A549 treated with CORT108297 at 1 μM for 4 hours (cell line): ENCODE data around the gene MCF2. TPM values are rescaled to one million over a fixed set of nuclear protein-coding genes. Genes with fewer than 3 reads are reported as not detected.

Experiments used
- total RNA-seq: library from RNA; stranded (reverse); fragments of 200-300 nt; extraction: Qiagen RNA extraction; gene quantifications from 5 replicates; pipeline ENCODE4 v1.2.3, GENCODE V29; 2022

Gene MCF2, protein sequence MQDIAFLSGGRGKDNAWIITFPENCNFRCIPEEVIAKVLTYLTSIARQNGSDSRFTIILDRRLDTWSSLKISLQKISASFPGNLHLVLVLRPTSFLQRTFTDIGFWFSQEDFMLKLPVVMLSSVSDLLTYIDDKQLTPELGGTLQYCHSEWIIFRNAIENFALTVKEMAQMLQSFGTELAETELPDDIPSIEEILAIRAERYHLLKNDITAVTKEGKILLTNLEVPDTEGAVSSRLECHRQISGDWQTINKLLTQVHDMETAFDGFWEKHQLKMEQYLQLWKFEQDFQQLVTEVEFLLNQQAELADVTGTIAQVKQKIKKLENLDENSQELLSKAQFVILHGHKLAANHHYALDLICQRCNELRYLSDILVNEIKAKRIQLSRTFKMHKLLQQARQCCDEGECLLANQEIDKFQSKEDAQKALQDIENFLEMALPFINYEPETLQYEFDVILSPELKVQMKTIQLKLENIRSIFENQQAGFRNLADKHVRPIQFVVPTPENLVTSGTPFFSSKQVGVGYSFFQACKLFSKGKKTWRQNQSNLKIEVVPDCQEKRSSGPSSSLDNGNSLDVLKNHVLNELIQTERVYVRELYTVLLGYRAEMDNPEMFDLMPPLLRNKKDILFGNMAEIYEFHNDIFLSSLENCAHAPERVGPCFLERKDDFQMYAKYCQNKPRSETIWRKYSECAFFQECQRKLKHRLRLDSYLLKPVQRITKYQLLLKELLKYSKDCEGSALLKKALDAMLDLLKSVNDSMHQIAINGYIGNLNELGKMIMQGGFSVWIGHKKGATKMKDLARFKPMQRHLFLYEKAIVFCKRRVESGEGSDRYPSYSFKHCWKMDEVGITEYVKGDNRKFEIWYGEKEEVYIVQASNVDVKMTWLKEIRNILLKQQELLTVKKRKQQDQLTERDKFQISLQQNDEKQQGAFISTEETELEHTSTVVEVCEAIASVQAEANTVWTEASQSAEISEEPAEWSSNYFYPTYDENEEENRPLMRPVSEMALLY
- total RNA-seq, result 0.03 to 0.08 TPM (median 0.05 TPM) in 4 of 5 replicates, not detected in the other

GRCh38 chrX:139708067-139708466 is at the start of gene MCF2:
Gene MCF2, minus strand, starts transcription at chrX:139708167. Its CDS starts 56,423 bp downstream, at chrX:139651744.

Other genes with a start within 250 kb of the MCF2 start
- not detected in 5 replicates for gene F9, start 177.4 kb downstream of the MCF2 start, total RNA-seq
- gene ATP11C, start 224.9 kb upstream of the MCF2 start, total RNA-seq, result 8.5 to 15.2 TPM (median 12.5 TPM) in 5 replicates